IMR-90 (cell line): ENCODE data around the gene FXYD5. TPM values are rescaled to one million over a fixed set of nuclear protein-coding genes. Genes with fewer than 3 reads are reported as not detected.

ENCODE experiments used
- ATAC-seq: fragments of 200-7000 bp; cut with Tn5 transposase; 2 replicates; pipeline ENCODE4 v1.9.1; 2020; ENCODE audit warnings: low read depth, mild to moderate bottlenecking, moderate library complexity
- BruUV-seq: library from RNA; stranded (reverse); fragments of 400-500 nt; replicated peaks from 2 replicates; lab custom pipeline; 2021; lab: Mats Ljungman, UMichigan
- CTCF ChIA-PET: fragments of 300-600 bp; formaldehyde crosslinking; extraction: SDS; loops from one replicate; lab custom pipeline; 2021; ENCODE audit warnings: antibody characterized with exemption; lab: Yijun Ruan, JAX
- POLR2A ChIA-PET: fragments of 300-600 bp; sonication (Branson Sonifier 250); formaldehyde crosslinking; loops from one replicate; lab custom pipeline; 2022; ENCODE audit warnings: antibody characterized with exemption; ENCODE audit not compliant: unreplicated experiment; lab: Charles Lee
- DNase-seq: peaks from one replicate; pipeline ENCODE4 v3.0.0; 2013
- H2AFZ ChIP-seq: replicated peaks from 2 replicates; pipeline ENCODE3; 2013; ENCODE audit warnings: low read length, mild to moderate bottlenecking; ENCODE audit not compliant: poor library complexity
- H2AK5ac ChIP-seq: 2 replicates; pipeline ENCODE4 v1.6.1; 2013; ENCODE audit warnings: low read depth, low read length, inconsistent platforms
- H2AK9ac ChIP-seq: replicated peaks from 2 replicates; pipeline ENCODE3; 2013; ENCODE audit warnings: mild to moderate bottlenecking, low read depth, low read length, moderate library complexity; ENCODE audit not compliant: poor library complexity
- H2BK120ac ChIP-seq: 2 replicates; pipeline ENCODE4 v1.6.1; 2013; ENCODE audit warnings: low read depth, low read length, inconsistent platforms
- H2BK15ac ChIP-seq: 3 replicates; pipeline ENCODE4 v1.6.1; 2013; ENCODE audit warnings: low read depth, low read length, inconsistent platforms
- H2BK20ac ChIP-seq: 2 replicates; pipeline ENCODE4 v1.6.1; 2013; ENCODE audit warnings: low read depth, mild to moderate bottlenecking, inconsistent platforms, low read length, moderate library complexity
- H2BK5ac ChIP-seq: 2 replicates; pipeline ENCODE4 v1.6.1; 2013; ENCODE audit warnings: mild to moderate bottlenecking, low read depth, low read length, inconsistent platforms; ENCODE audit not compliant: poor library complexity, severe bottlenecking
- H3K14ac ChIP-seq: replicated peaks from 2 replicates; pipeline ENCODE4 v1.6.1; 2013; ENCODE audit warnings: low read depth, low read length, inconsistent platforms
- H3K18ac ChIP-seq: 2 replicates; pipeline ENCODE4 v1.6.1; 2013; ENCODE audit warnings: low read depth, low read length, control low read depth
- H3K23ac ChIP-seq: 2 replicates; pipeline ENCODE4 v1.6.1; 2013; ENCODE audit warnings: low read depth, low read length, inconsistent platforms
- H3K27ac ChIP-seq: 2 replicates; pipeline ENCODE4 v1.5.1; 2013; ENCODE audit warnings: mild to moderate bottlenecking, control low read depth, low read length; ENCODE audit not compliant: insufficient read depth
- H3K27me3 ChIP-seq: 2 replicates; pipeline ENCODE4 v1.6.1; 2013; ENCODE audit warnings: low read length; ENCODE audit not compliant: control insufficient read depth, insufficient read depth
- H3K36me3 ChIP-seq: 2 replicates; pipeline ENCODE4 v1.6.1; 2013; ENCODE audit warnings: low read length, mixed read lengths; ENCODE audit not compliant: control insufficient read depth, insufficient read depth
- H3K4ac ChIP-seq: 2 replicates; pipeline ENCODE4 v1.6.1; 2013; ENCODE audit warnings: low read depth, low read length, inconsistent platforms
- H3K4me1 ChIP-seq: 2 replicates; pipeline ENCODE4 v1.6.1; 2013; ENCODE audit warnings: low read length, mixed read lengths; ENCODE audit not compliant: control insufficient read depth, insufficient read depth
- H3K4me2 ChIP-seq: 2 replicates; pipeline ENCODE4 v1.6.1; 2013; ENCODE audit warnings: low read depth, mild to moderate bottlenecking, control low read depth, low read length, moderate library complexity
- H3K4me3 ChIP-seq: 2 replicates; pipeline ENCODE4 v1.5.1; 2013; ENCODE audit warnings: low read depth, mild to moderate bottlenecking, control low read depth, low read length, moderate library complexity; ENCODE audit not compliant: insufficient read depth
- H3K56ac ChIP-seq: 2 replicates; pipeline ENCODE4 v1.6.1; 2013; ENCODE audit warnings: low read length, inconsistent platforms; ENCODE audit not compliant: insufficient read depth; ENCODE audit errors: extremely low read depth
- H3K79me1 ChIP-seq, 2 experiments: 2 replicates each; pipeline ENCODE4 v1.6.1; 2013; ENCODE audit warnings: low read length in 2 of 2, inconsistent platforms in 1 of 2, low read depth in 1 of 2
- H3K9ac ChIP-seq: 2 replicates; pipeline ENCODE4 v1.6.1; 2013; ENCODE audit warnings: low read depth, low read length, control low read depth
- H3K9me1 ChIP-seq: 2 replicates; pipeline ENCODE4 v1.6.1; 2013; ENCODE audit warnings: low read length, inconsistent platforms; ENCODE audit not compliant: insufficient read depth
- H3K9me3 ChIP-seq: 2 replicates; pipeline ENCODE4 v1.6.1; 2013; ENCODE audit warnings: low read length; ENCODE audit not compliant: control insufficient read depth, insufficient read depth
- H4K20me1 ChIP-seq: 2 replicates; pipeline ENCODE4 v1.6.1; 2013; ENCODE audit warnings: low read length, inconsistent platforms; ENCODE audit not compliant: insufficient read depth
- H4K5ac ChIP-seq: 2 replicates; pipeline ENCODE4 v1.6.1; 2013; ENCODE audit warnings: mild to moderate bottlenecking, low read depth, low read length, control low read depth
- H4K8ac ChIP-seq, 2 experiments: 2 replicates each; pipeline ENCODE4 v1.6.1; 2013; ENCODE audit warnings: low read depth in 2 of 2, low read length in 2 of 2, control low read depth in 1 of 2, inconsistent platforms in 1 of 2
- H4K91ac ChIP-seq: 2 replicates; pipeline ENCODE4 v1.6.1; 2013; ENCODE audit warnings: low read depth, low read length, inconsistent platforms; ENCODE audit not compliant: insufficient read depth
- CEBPB ChIP-seq: IDR thresholded peaks from 2 replicates; pipeline ENCODE4 v1.6.1; 2012; ENCODE audit warnings: low read depth, low read length, improper control_type of control experiment
- CHD1 ChIP-seq: IDR thresholded peaks from 2 replicates; pipeline ENCODE4 v1.6.1; 2012; ENCODE audit warnings: low read depth, low read length, improper control_type of control experiment
- MAZ ChIP-seq: IDR thresholded peaks from 2 replicates; pipeline ENCODE4 v1.6.1; 2012; ENCODE audit warnings: low read depth, mild to moderate bottlenecking, low read length, improper control_type of control experiment, moderate library complexity, borderline replicate concordance
- MXI1 ChIP-seq: IDR thresholded peaks from 2 replicates; pipeline ENCODE4 v1.6.1; 2012; ENCODE audit warnings: low read depth, mild to moderate bottlenecking, low read length, moderate library complexity, borderline replicate concordance
- NFE2L2 ChIP-seq: fragments of 150-350 bp; IDR thresholded peaks from 2 replicates; pipeline ENCODE4 v1.6.1; 2016; ENCODE audit warnings: low read depth, mild to moderate bottlenecking, low read length
- POLR2A ChIP-seq: IDR thresholded peaks from 2 replicates; pipeline ENCODE4 v1.6.1; 2012; ENCODE audit warnings: mild to moderate bottlenecking, low read depth, low read length
- RAD21 ChIP-seq: IDR thresholded peaks from 2 replicates; pipeline ENCODE4 v1.6.1; 2012; ENCODE audit warnings: low read length, improper control_type of control experiment
- RCOR1 ChIP-seq: IDR thresholded peaks from 2 replicates; pipeline ENCODE4 v1.6.1; 2012; ENCODE audit warnings: mild to moderate bottlenecking, low read length, improper control_type of control experiment; ENCODE audit not compliant: insufficient replicate concordance
- RFX5 ChIP-seq: IDR thresholded peaks from 2 replicates; pipeline ENCODE4 v1.8.0; 2012; ENCODE audit warnings: low read depth, mild to moderate bottlenecking, low read length, moderate library complexity
- SMC3 ChIP-seq: fragments of 150-350 bp; IDR thresholded peaks from 2 replicates; pipeline ENCODE4 v1.6.1; 2016; ENCODE audit warnings: low read depth, mild to moderate bottlenecking, antibody characterized with exemption, low read length, moderate library complexity
- dilution Hi-C: fragments of 300-500 bp; cut with HindIII; formaldehyde crosslinking; loops from one replicate; pipeline ENCODE4 v1.14.3; 2018; ENCODE audit warnings: low sequenced_read_pairs; ENCODE audit not compliant: unreplicated experiment
- in situ Hi-C: fragments of 300-500 bp; cut with MboI; formaldehyde crosslinking; loops from 3 replicates; pipeline ENCODE4 v1.14.3; 2019; ENCODE audit warnings: low sequenced_read_pairs, inconsistent platforms, mixed read lengths
- intact Hi-C: fragments of 100-400 bp; cut with micrococcal nuclease; formaldehyde crosslinking; loops from 2 replicates; pipeline ENCODE4 v1.10.0; 2022
- polyA plus RNA-seq, 3 experiments: library from polyadenylated mRNA; depleted of rRNA; stranded (reverse); fragments of >200 nt; gene quantifications; 2 replicates each; pipeline ENCODE4 v1.2.3, GENCODE V29; 2012; ENCODE audit warnings: low replicate concordance in 1 of 3
- total RNA-seq: library from RNA; depleted of rRNA; stranded (reverse); fragments of >200 nt; gene quantifications from 2 replicates; pipeline ENCODE4 v1.2.3, GENCODE V29; 2012
- TF ChIP-seq, protein P1 (sequence below): fragments of 150-350 bp; IDR thresholded peaks from 2 replicates; pipeline ENCODE4 v1.6.1; 2016; ENCODE audit warnings: low read depth, mild to moderate bottlenecking, low read length, moderate library complexity, borderline replicate concordance
- TF ChIP-seq, protein P2 (sequence below): conservative IDR thresholded peaks from 2 replicates; pipeline ENCODE4 v1.5.1; 2012; ENCODE audit warnings: mild to moderate bottlenecking, low read depth, low read length, improper control_type of control experiment

The FXYD5 gene
- total and polyA plus RNA-seq, 2 of the 4 experiments (the other 2 are of a cell fraction): 53.6 to 245 TPM

DNA sequence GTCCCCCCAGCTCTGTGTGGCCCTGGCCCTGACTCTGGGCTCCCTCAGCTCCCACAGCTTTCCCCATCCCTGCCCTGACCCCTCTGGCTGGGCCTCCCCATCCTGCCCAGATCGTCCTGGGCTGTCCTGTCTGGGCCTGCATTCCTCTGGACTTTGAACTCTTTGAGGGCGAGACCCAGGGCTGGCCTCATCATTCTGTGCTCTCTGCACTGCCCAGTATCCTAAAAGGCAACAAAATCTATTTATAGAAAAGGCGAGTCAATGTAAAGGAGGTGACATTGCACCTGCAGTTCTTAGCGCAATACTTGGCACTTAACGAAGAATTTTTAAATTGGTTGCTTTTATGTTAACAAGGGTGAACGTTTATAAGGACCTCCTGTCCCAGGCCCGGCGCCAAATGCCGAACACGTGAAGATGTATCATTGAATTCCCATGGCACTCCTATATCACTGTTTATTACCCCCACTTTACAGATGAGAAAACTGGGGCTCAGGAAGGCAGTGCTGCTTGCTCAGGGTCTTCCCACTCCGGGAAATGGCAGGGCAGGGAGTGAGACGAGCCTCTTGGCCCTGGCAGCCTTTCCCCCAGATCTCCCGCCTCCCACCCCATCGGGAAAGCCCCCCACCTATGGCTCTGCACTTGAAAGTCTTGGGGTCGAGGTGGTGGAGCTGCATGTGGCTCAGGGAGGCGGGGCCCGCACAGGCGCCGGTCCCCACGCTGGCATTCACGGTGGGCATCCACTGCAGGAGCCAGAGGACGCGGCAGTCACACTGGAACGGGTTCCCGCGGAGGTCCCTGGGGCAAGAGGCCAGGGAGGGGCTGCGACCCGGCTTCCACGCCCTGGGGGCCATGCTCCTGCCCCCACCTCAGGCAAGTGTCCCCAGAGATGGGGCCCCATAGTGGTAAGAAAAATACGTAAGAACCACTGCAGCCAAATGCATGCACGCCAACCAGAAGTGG is 23.5 kb upstream of the FXYD5 start (continued):
- no peak for TF ChIP-seq SMC3
- TF ChIP-seq CEBPB: no peak

DNA sequence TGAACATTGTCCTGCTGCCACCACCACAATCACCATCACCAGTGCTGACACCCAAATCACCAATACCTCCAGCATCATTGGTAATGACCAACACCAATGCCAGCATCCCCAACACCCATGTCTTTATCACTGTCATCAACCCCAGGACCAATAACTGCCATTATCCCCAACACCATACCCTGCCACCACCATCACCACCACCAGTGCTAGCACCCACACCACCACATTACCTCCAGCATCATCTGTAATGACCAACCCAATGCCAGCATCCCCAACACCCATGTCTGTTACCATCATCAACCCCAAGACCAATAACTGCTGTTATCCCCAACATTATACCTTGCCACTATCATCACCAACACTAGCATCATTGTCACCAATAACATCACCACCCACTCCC is 22.3 kb upstream of the FXYD5 start:
- DNase-seq (no peak), ATAC-seq (no peak)
- POLR2A ChIA-PET: no interaction called here
- no TSS peak for BruUV-seq
- no peak overlapping the region for H4K8ac ChIP-seq
- no peaks in the 10 kb centered on the region for H3K79me1 ChIP-seq
- in situ Hi-C loops (no loop called here), dilution Hi-C loops (no loop called here), intact Hi-C loops (no loop called here)
- no peak overlapping the region for H2AK9ac ChIP-seq
- H4K91ac ChIP-seq: no peak overlapping the region
- H3K56ac ChIP-seq: no peak overlapping the region
- H3K36me3 ChIP-seq: no peaks in the 10 kb centered on the region
- no peak overlapping the region for H2BK20ac ChIP-seq
- H3K4ac ChIP-seq: no peak overlapping the region
- no peak overlapping the region for H2AK5ac ChIP-seq
- no peak overlapping the region for H3K4me3 ChIP-seq
- no peak overlapping the region for H3K14ac ChIP-seq
- no peak overlapping the region for H2BK15ac ChIP-seq
- H2BK120ac ChIP-seq: no peak overlapping the region
- no peak overlapping the region for H2BK5ac ChIP-seq
- H3K4me2 ChIP-seq: no peak overlapping the region
- H4K5ac ChIP-seq: no peak overlapping the region
- H3K9me1 ChIP-seq: no peaks in the 10 kb centered on the region
- H3K9ac ChIP-seq: no peak overlapping the region
- peaks cover 3% of the 10 kb centered on the region; the same call in 1 of the 2 replicates for H4K20me1 ChIP-seq
- no peak overlapping the region for H2AFZ ChIP-seq
- H3K27me3 ChIP-seq: peaks cover 20% of the 10 kb centered on the region; the same call in 1 of the 2 replicates
- H3K9me3 ChIP-seq: no peaks in the 10 kb centered on the region
- no peaks in the 10 kb centered on the region for H3K4me1 ChIP-seq
- CTCF ChIA-PET: interaction anchor here (0.9 kb wide), 1 partner anchor 65 kb away, joined by 3 read pairs; no protein-coding TSS in a partner anchor
- no peak overlapping the region for H3K23ac ChIP-seq
- no peak overlapping the region for H3K27ac ChIP-seq
- no peak overlapping the region for H3K18ac ChIP-seq
- no peak for TF ChIP-seq POLR2A
- no peak for TF ChIP-seq SMC3
- no peak for TF ChIP-seq MXI1
- no peak for TF ChIP-seq NFE2L2
- TF ChIP-seq RAD21: no peak
- TF ChIP-seq, protein P1, sequence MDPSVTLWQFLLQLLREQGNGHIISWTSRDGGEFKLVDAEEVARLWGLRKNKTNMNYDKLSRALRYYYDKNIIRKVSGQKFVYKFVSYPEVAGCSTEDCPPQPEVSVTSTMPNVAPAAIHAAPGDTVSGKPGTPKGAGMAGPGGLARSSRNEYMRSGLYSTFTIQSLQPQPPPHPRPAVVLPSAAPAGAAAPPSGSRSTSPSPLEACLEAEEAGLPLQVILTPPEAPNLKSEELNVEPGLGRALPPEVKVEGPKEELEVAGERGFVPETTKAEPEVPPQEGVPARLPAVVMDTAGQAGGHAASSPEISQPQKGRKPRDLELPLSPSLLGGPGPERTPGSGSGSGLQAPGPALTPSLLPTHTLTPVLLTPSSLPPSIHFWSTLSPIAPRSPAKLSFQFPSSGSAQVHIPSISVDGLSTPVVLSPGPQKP: no peak
- TF ChIP-seq CHD1: no peak
- TF ChIP-seq CEBPB: no peak
- TF ChIP-seq, protein P2, sequence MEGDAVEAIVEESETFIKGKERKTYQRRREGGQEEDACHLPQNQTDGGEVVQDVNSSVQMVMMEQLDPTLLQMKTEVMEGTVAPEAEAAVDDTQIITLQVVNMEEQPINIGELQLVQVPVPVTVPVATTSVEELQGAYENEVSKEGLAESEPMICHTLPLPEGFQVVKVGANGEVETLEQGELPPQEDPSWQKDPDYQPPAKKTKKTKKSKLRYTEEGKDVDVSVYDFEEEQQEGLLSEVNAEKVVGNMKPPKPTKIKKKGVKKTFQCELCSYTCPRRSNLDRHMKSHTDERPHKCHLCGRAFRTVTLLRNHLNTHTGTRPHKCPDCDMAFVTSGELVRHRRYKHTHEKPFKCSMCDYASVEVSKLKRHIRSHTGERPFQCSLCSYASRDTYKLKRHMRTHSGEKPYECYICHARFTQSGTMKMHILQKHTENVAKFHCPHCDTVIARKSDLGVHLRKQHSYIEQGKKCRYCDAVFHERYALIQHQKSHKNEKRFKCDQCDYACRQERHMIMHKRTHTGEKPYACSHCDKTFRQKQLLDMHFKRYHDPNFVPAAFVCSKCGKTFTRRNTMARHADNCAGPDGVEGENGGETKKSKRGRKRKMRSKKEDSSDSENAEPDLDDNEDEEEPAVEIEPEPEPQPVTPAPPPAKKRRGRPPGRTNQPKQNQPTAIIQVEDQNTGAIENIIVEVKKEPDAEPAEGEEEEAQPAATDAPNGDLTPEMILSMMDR: no peak
- TF ChIP-seq MAZ: no peak
- TF ChIP-seq RFX5: no peak
- no peak for TF ChIP-seq RCOR1
